GM19193 (cell line): Measurements from ENCODE around the gene ACD.
A peak's percentile ranks its signal among the peaks of the same experiment; 100 is the strongest.

ENCODE experiments used
- POLR2A ChIP-seq: IDR thresholded peaks from 4 replicates; pipeline ENCODE4 v1.6.1; 2011; ENCODE audit not compliant: insufficient read depth, insufficient read length; ENCODE audit errors: extremely low read depth

Gene ACD

GRCh38 chr16:67657751-67658518, 2.1 kb downstream of the ACD start:
- no peak for TF ChIP-seq POLR2A

- TF ChIP-seq POLR2A, result no peak
These were observed 2.9 kb downstream of the ACD start for GRCh38 chr16:67657017-67657608.

DNA sequence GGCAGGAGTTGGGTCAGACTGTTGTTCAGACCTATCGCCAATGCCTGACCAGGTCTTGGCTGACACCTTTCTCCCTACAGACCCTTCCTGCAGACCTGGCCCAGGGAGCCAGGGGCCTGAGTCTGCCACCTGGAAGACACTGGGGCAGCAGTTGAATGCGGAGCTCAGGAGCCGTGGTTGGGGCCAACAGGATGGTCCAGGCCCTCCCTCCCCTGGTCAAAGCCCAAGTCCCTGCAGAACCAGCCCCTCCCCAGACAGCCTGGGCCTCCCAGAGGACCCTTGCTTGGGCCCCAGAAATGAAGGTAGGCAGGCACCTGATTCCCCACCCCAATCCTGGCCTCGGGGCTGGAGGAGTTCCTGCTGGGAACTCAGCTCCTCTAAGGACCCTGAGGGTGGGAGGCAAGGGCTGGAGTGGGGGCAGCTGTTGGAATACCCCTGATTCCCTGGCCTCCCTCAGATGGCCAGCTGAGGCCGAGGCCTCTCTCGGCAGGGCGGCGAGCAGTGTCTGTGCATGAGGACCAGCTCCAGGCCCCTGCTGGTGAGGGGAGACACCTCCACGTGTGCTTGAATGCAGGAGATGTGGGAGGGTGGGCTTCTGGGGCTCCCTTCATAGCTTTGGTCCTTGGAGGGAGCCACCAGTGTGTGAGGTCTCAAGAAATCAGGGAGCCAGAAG, 3.6 kb downstream of the ACD start:
- TF ChIP-seq POLR2A, result no peak

GRCh38 chr16:67655363-67655762, 4.7 kb downstream of the ACD start:
- no peak for TF ChIP-seq POLR2A

DNA sequence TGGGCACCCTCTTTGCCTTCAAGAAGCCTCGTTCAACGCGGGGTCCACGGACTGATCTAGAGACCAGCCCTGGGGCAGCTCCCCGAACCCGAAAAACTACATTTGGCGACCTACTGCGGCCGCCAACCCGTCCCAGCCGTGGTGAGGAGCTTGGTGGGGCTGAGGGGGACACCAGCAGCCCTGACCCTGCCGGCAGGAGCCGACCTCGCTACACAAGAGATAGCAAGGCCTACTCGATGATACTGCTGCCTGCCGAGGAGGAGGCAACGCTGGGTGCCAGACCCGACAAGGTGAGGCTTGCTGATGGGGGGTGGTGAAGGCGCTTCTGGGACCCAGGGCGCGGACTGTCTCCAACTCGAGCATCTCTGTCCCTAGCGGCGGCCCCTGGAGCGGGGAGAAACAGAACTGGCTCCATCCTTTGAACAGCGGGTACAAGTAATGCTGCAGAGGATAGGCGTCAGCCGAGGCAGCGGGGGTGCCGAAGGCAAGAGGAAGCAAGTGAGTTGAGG, 5.6 kb downstream of the ACD start:
- peak; percentile 19 for TF ChIP-seq POLR2A

- no peak for TF ChIP-seq POLR2A
These were observed 6.2 kb downstream of the ACD start for GRCh38 chr16:67653789-67654402.

DNA sequence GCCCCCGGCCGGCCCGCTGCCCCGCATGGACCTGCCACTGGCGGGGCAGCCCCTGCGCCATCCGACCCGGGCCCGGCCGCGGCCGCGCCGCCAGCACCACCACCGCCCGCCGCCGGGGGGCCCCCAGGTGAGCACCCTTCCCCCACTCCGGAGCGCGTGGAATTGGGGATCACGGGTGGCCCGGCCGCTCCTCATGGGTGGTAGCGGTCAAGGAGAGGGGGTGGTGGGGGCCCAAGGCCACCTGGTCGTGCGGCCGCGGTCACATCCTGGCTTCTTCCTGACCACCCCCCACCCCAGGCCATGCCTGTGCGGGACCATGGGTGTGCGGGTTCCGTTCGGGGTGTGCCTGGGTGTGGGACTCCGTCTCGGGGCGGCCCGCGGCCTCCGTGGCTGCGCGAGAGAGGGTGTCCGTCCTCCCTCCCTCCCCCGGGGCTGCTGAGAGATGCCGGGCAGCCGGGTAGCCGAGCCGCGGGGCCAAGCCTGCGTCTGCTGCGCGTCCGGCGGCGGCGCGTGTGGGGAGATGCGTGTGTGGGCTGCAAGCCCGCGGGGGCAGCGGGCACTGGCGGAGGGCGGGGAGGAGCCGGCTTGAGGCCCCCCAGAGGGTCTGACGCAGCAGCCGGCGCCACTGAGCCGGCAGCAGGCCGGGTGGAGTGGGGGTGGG, 6.8 kb downstream of the ACD start:
- TF ChIP-seq POLR2A, result no peak

GRCh38 chr16:67652578-67653127, 7.4 kb downstream of the ACD start:
- no peak for TF ChIP-seq POLR2A

GRCh38 chr16:67651847-67652246, 8.2 kb downstream of the ACD start:
- no peak for TF ChIP-seq POLR2A

DNA sequence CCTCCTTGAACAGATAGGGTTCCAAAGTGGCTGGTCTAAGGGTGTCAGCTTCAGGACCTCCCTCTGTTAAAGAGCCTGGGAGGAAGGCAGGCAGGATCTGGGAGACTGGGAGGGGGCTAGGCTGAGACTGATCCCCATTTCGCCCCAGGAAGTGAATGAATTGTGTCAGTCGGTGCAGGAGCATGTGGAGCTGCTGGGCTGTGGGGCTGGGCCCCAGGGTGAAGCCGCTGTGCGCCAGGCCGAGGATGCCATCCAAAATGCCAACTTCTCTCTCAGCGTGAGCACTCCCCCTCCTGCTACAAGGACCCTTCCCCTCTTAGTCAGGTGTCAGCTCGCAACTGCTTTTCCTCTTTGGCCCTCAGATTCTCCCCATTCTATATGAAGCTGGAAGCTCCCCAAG, 9.0 kb downstream of the ACD start:
- no peak for TF ChIP-seq POLR2A

- TF ChIP-seq POLR2A, result no peak
These were observed 10.0 kb downstream of the ACD start for GRCh38 chr16:67650023-67650422.

DNA sequence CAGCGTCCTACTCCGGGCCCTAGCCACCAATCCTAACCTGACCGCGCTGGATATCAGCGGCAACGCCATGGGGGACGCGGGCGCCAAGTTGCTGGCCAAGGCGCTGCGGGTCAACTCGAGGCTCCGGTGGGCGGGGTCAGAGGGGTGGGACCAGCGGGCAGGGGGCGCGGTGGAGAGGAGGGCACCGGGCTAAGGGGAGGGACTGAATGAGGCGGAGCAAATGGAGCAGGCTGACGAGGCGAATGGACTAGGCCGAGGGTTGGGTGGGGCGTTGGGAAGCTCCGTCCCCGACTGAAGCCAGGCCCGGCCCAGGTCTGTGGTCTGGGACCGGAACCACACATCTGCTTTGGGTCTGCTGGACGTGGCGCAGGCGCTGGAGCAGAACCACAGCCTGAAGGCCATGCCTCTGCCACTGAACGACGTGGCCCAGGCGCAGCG, 10.5 kb downstream of the ACD start:
- no peak for TF ChIP-seq POLR2A

- TF ChIP-seq POLR2A, result no peak
These were observed 11.2 kb downstream of the ACD start for GRCh38 chr16:67648764-67649407.
